PC-9 (cell line): Measurements from ENCODE around the gene AGPAT3. TPM values are rescaled to one million over a fixed set of nuclear protein-coding genes. Genes with fewer than 3 reads are reported as not detected.

ENCODE experiments used
- BruUV-seq: library from RNA; stranded (reverse); fragments of 400-500 nt; replicated peaks from 2 replicates; lab custom pipeline; 2021; lab: Mats Ljungman, UMichigan
- CTCF ChIA-PET: fragments of 300-600 bp; sonication (Branson Sonifier 250); formaldehyde crosslinking; loops from one replicate; lab custom pipeline; 2022; ENCODE audit warnings: antibody characterized with exemption; lab: Charles Lee
- POLR2A ChIA-PET: fragments of 300-600 bp; sonication (Branson Sonifier 250); formaldehyde crosslinking; loops from one replicate; lab custom pipeline; 2022; ENCODE audit warnings: antibody characterized with exemption; ENCODE audit not compliant: unreplicated experiment; lab: Charles Lee
- DNase-seq, 2 experiments: peaks; one replicate each; pipeline versions ENCODE4 v3.0.0 to v3.0.0-alpha.2; 2015 to 2022; ENCODE audit warnings: mixed read lengths in 1 of 2
- H2AFZ ChIP-seq: fragments of 200-600 bp; sonication (generic); 2 replicates; pipeline ENCODE4 v1.8.1; 2017; ENCODE audit warnings: antibody characterized with exemption
- H3F3A ChIP-seq: fragments of 200-600 bp; sonication (generic); 2 replicates; pipeline ENCODE4 v1.8.1; 2017; ENCODE audit warnings: antibody characterized with exemption, mild to moderate bottlenecking, low read depth; ENCODE audit not compliant: insufficient read depth
- H3K27ac ChIP-seq: fragments of 200-600 bp; sonication (generic); 2 replicates; pipeline ENCODE4 v1.6.1; 2016; ENCODE audit warnings: mixed run types
- H3K27me3 ChIP-seq: fragments of 200-600 bp; sonication (generic); 2 replicates; pipeline ENCODE4 v1.6.1; 2016; ENCODE audit warnings: low read depth, mixed run types; ENCODE audit not compliant: insufficient read depth
- H3K36me3 ChIP-seq: fragments of 200-600 bp; sonication (generic); 2 replicates; pipeline ENCODE4 v1.6.1; 2016; ENCODE audit warnings: low read depth, mixed run types
- H3K4me1 ChIP-seq: fragments of 200-600 bp; sonication (generic); replicated peaks from 2 replicates; pipeline ENCODE4 v1.6.1; 2016; ENCODE audit warnings: mixed run types; ENCODE audit not compliant: insufficient read depth
- H3K4me2 ChIP-seq: fragments of 200-600 bp; sonication (generic); 2 replicates; pipeline ENCODE4 v1.6.1; 2017; ENCODE audit warnings: mixed run types
- H3K4me3 ChIP-seq: fragments of 200-600 bp; sonication (generic); 2 replicates; pipeline ENCODE4 v1.6.1; 2016; ENCODE audit warnings: mixed run types
- H3K79me2 ChIP-seq: fragments of 200-600 bp; sonication (generic); 2 replicates; pipeline ENCODE4 v1.6.1; 2017; ENCODE audit warnings: low read depth, mixed run types
- H3K9me2 ChIP-seq: fragments of 200-600 bp; sonication (generic); 2 replicates; pipeline ENCODE4 v1.8.1; 2017; ENCODE audit warnings: mild to moderate bottlenecking; ENCODE audit not compliant: insufficient read depth
- H3K9me3 ChIP-seq: fragments of 200-600 bp; sonication (generic); 2 replicates; pipeline ENCODE4 v1.8.1; 2016; ENCODE audit warnings: low read depth; ENCODE audit not compliant: insufficient read depth
- H4K20me1 ChIP-seq: fragments of 200-600 bp; sonication (generic); 2 replicates; pipeline ENCODE4 v1.8.1; 2017; ENCODE audit not compliant: insufficient read depth
- CTCF ChIP-seq: fragments of 200-600 bp; sonication (generic); conservative IDR thresholded peaks from 2 replicates; pipeline ENCODE4 v1.6.1; 2017; ENCODE audit warnings: mixed run types, antibody characterized with exemption, mild to moderate bottlenecking, moderate library complexity
- EZH2 ChIP-seq: fragments of 200-600 bp; sonication (generic); IDR thresholded peaks from 2 replicates; pipeline ENCODE4 v1.8.0; 2017; ENCODE audit warnings: antibody characterized with exemption, low read depth
- intact Hi-C: fragments of 100-400 bp; cut with micrococcal nuclease; formaldehyde crosslinking; loops from one replicate; pipeline ENCODE4 v1.10.0; 2022; ENCODE audit not compliant: unreplicated experiment
- total RNA-seq: library from RNA; stranded (reverse); gene quantifications from 2 replicates; pipeline ENCODE4 v1.2.3, GENCODE V29; 2021

AGPAT3 gene
- total RNA-seq, 1 experiment from 2014 or later, result 39.0 TPM

GRCh38 chr21:43954042-43954441 lies 89.0 kb downstream of the AGPAT3 start:
- POLR2A ChIA-PET, result no interaction called here
- H3K27me3 ChIP-seq, result no peaks in the 10 kb centered on the region
- no peak for TF ChIP-seq CTCF
- TF ChIP-seq EZH2, result no peak
- BruUV-seq, result no TSS peak
- CTCF ChIA-PET, result no interaction called here
- H3K79me2 ChIP-seq, result no peaks in the 10 kb centered on the region
- H3K27ac ChIP-seq, result no peak overlapping the region
- H3K4me1 ChIP-seq, result no peaks in the 10 kb centered on the region
- no peak overlapping the region for H3K4me3 ChIP-seq
- H2AFZ ChIP-seq, result no peak overlapping the region
- H3K9me2 ChIP-seq, result no peaks in the 10 kb centered on the region
- no peaks in the 10 kb centered on the region; the same call in 1 of the 2 replicates for H4K20me1 ChIP-seq
- no peak overlapping the region for H3K4me2 ChIP-seq
- H3K9me3 ChIP-seq, result no peaks in the 10 kb centered on the region
- H3F3A ChIP-seq, result peaks cover 10% of the 10 kb centered on the region; the same call in 1 of the 2 replicates
- intact Hi-C loops, result no loop called here
- no peak for DNase-seq
- no peaks in the 10 kb centered on the region for H3K36me3 ChIP-seq

GRCh38 chr21:43954896-43955295 lies 89.9 kb downstream of the AGPAT3 start:
- BruUV-seq, result no TSS peak
- Histone ChIP-seq H3K79me2 (no peaks in the 10 kb centered on the region), H4K20me1 (no peaks in the 10 kb centered on the region; the same call in 1 of the 2 replicates), H2AFZ (no peak overlapping the region), H3K27me3 (no peaks in the 10 kb centered on the region), H3K4me2 (no peak overlapping the region), H3F3A (peaks cover 10% of the 10 kb centered on the region; the same call in 1 of the 2 replicates), H3K4me1 (no peaks in the 10 kb centered on the region), H3K9me2 (no peaks in the 10 kb centered on the region), H3K9me3 (no peaks in the 10 kb centered on the region), H3K27ac (no peak overlapping the region), H3K4me3 (no peak overlapping the region), H3K36me3 (no peaks in the 10 kb centered on the region)
- POLR2A ChIA-PET, result interaction anchor here (0.5 kb wide), 1 partner anchor 128 kb away, joined by 15 read pairs; no protein-coding TSS in a partner anchor
- TF ChIP-seq CTCF, result no peak
- no peak for TF ChIP-seq EZH2
- CTCF ChIA-PET, result interaction anchor here (0.6 kb wide), 1 partner anchor 782 kb away, joined by 4 read pairs; no protein-coding TSS in a partner anchor
- no peak for DNase-seq
- intact Hi-C loops, result no loop called here

GRCh38 chr21:43956019-43956669 lies 91.1 kb downstream of the AGPAT3 start:
- no peak overlapping the region for H3K4me2 ChIP-seq
- H4K20me1 ChIP-seq, result no peaks in the 10 kb centered on the region; the same call in 1 of the 2 replicates
- ChIA-PET CTCF (no interaction called here), POLR2A (interaction anchor here (0.6 kb wide), 1 partner anchor 94 kb away, joined by 3 read pairs; no protein-coding TSS in a partner anchor)
- no peaks in the 10 kb centered on the region for H3K79me2 ChIP-seq
- no peak overlapping the region for H3K4me3 ChIP-seq
- no peak for DNase-seq
- no TSS peak for BruUV-seq
- H3K27ac ChIP-seq, result no peak overlapping the region
- intact Hi-C loops, result no loop called here
- no peaks in the 10 kb centered on the region for H3K4me1 ChIP-seq
- H3F3A ChIP-seq, result peaks cover 10% of the 10 kb centered on the region; the same call in 1 of the 2 replicates
- H2AFZ ChIP-seq, result no peak overlapping the region
- no peaks in the 10 kb centered on the region for H3K9me3 ChIP-seq
- H3K9me2 ChIP-seq, result no peaks in the 10 kb centered on the region
- no peaks in the 10 kb centered on the region for H3K27me3 ChIP-seq
- H3K36me3 ChIP-seq, result no peaks in the 10 kb centered on the region
- TF ChIP-seq EZH2, result no peak
